Activated T-helper 1 cell treated with anti-CD3 and anti-CD28 coated beads, Interleukin-2, amount 50 U/mL, for 16 hours (primary cell): ENCODE results near the gene DPF3.
"Not testable (repeated sequence)": the region's sequence is repeated elsewhere in the genome, so short reads cannot be mapped to it uniquely, and the experiment has no call there.

Experiments used
- DNase-seq, 2 donors: peaks; one replicate each; pipeline ENCODE4 v3.0.0-alpha.2; 2020; ENCODE audit warnings: low read depth in 1 of 2, low spot score in 1 of 2

The DPF3 gene

GRCh38 chr14:72775923-72776554 is 117.9 kb downstream of the DPF3 start:
- DNase-seq = no peak

GRCh38 chr14:72774894-72775620 is 118.8 kb downstream of the DPF3 start:
- no peak for DNase-seq

DNA sequence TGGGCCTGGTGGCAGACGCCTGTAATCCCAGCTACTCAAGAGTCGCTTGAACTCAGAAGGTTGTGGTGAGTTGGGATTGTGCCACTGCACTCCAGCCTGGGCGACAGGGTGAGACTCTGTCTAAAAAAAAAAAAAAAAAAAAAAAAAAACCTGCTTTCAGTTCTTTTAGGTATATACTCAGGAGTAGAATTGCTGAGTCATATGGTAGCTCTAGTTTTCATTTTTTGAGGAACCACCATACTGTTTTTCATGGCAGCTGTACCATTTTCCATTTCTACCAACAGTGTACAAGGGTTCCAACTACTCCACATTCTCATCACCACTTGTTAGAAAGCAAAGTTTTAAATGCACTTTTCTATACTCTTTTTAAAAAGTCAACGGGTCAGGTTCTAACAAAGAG is 119.8 kb downstream of the DPF3 start:
- no peak for DNase-seq

DNA sequence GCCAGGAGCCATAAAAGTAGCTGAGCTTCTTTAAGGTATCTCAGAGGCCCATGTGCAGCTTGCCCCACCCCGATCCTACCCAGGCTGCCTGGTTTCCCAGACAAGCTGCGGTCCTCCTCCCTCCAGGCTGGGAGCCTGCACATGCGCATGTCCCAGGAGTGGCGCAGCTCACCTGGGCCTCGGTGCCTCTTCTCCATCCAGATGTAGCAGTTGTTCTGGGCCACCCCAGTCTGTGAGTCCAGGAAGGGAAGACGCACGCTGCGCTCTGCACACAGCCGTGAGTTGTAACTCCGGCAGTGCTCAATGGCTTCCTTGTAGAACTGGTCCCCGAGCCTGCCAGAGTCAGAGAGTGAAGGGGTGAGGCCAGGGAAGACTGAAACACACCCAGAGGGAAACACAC is 122.3 kb downstream of the DPF3 start:
- no peak for DNase-seq

DNA sequence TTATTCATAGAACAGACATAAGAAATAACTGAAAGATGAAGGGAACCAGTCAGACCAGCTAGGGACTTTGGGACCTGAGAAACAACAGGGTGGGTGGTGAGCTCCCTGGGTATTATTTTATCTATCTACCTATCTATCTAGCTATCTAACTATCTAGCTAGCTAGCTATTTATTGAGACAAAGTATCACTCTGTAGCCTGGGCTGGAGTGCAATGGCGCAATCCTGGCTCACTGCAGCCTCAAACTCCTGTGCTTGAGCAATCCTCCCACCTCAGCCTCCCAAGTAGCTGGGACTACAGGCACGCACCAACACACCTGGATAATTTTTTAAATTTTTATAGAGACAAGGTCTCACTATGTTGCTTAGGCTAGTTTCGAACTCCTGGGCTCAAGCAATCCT is 127.6 kb downstream of the DPF3 start:
- no peak for DNase-seq

DNA sequence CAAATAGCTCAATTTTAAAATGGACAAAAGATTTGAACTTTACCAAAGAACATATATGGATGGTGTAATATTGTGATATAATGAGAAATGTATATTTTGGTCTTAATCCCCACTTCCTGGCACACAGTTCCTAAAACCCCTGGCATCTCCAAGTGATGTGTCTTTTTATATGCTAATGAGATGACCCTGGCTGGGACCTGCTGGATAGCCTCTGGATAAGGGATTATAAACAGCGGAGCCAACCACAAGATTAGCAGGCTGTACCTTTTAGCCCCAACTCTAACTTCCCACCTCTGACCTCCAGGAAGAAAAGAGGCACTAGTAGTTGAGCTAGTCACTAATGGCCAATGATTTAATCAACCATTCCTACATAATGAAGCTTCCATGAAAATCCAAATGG is 130.0 kb downstream of the DPF3 start:
- no peak for DNase-seq

DNA sequence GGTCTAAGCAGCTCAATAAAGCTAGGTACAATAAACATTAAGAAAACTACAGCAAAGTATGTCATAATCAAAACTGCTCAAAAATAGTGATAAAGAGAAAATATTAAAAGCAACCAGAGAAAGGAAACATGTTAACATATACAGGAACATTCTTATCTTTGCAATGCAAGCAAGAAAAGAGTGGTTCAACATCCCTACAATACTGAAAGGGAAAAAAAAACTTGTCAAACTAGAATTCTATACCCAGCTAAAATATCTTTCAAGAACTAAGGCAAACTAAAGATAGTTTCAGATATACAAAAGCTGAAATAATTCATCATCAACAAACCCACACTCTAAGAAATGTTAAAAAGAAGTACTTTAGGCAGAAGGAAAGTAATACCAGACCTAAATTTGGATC is 134.2 kb downstream of the DPF3 start:
- no peak for DNase-seq

- no peak for DNase-seq
Observed at GRCh38 chr14:72758993-72759392, 134.9 kb downstream of the DPF3 start.

DNA sequence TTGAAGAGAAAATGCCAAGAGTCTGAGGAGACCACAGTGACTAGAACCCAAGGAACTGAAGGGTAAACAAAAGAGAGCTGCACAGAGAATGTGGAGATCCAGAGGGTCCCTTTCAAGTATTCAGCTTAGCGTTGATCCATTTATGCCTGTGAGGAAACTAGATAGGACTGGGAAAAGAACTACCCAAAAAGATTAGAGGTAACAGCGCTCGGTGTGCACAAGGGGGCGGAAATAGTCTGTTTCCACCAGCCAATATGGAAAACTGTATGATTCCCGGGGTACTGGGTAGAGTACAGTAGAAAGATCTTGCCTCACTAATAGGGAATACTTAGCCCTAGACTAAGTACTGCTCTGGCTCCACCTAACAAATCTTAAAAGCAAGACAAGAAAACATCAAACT is 135.5 kb downstream of the DPF3 start:
- DNase-seq = no peak

- DNase-seq = no peak
Observed at GRCh38 chr14:72756967-72757366, 136.9 kb downstream of the DPF3 start.

GRCh38 chr14:72755766-72756165 is 138.1 kb downstream of the DPF3 start:
- DNase-seq = no peak

GRCh38 chr14:72754949-72755348 is 139.0 kb downstream of the DPF3 start:
- no peak for DNase-seq

DNA sequence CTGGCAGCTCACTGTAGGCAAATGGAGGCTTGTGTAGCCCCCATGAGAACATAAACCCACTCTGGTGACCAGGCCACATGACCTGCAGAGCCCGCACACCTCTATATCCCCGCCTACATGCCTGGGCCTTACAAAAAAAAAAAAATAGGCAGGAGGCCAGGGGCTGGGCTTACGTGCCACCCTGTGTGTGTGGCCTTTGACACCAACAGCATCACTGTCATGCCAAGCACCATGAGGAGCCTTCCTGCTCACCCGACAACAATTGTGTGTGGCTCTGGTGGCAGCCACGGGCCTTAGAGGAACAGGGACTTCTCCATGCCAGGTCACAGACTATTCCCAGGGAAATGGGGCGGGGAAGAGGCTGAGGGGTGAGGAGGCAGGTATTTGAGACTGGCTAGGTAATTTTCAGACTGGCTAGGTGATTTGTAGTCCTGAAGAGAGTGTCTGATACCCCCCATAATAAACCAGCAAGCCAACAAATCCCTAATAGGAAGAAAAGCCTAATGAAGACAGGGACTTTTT is 140.0 kb downstream of the DPF3 start:
- DNase-seq = no peak

- no peak for DNase-seq
Observed at GRCh38 chr14:72753044-72753710, 140.7 kb downstream of the DPF3 start.

GRCh38 chr14:72752034-72752412 is 141.9 kb downstream of the DPF3 start:
- no peak for DNase-seq

DNA sequence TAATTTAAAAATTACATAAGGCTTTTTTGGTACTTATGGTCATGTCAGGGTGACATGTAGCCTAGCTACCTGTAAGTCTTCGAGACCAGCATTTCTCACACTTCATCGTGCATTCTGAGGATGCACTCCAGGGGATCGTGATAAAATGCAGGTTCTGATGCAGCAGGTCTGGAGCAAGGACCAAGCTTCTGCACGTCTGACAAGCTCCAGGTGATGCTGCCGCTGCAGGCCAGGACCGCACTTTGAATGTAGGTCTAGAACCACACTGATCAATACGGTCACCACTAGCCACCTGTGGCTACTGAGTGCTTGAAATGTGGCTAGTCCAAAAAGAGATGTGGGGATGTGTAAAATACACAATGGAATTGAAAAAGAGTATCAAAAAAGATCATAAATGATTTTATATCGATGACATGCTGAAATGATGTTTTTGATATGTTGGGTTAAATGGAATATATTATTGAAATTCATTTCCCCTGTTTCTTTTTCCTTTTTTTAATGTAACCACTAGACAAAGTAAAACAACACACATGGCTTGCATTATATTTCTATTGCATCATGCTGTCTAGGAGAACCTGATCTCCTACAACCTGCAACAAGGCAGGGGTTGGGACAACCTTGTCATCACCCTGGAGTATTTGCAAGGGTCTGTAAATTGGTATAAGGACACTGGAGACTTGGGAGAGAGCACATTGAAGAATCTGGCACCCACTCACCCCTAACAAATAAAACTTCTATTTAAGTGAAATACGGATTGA is 142.4 kb downstream of the DPF3 start:
- DNase-seq = no peak

DNA sequence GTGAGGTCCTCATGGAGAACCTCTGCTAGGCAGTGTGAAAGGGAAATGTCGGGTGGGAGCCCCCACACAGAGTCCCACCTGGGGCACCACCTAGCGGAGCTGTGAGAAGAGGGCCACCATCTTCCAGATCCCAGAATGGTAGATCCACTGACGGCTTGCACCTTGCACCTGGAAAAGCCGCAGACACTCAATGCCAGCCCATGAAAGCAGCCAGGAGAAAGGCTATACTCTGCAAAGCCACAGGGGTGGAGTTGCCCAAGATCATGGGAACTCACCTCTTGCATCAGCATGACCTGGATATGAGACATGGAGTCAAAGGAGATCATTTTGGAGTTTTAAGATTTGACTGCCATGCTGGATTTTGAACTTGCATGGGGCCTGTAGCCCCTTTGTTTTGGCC is 145.0 kb downstream of the DPF3 start:
- DNase-seq = not testable (repeated sequence)

DNA sequence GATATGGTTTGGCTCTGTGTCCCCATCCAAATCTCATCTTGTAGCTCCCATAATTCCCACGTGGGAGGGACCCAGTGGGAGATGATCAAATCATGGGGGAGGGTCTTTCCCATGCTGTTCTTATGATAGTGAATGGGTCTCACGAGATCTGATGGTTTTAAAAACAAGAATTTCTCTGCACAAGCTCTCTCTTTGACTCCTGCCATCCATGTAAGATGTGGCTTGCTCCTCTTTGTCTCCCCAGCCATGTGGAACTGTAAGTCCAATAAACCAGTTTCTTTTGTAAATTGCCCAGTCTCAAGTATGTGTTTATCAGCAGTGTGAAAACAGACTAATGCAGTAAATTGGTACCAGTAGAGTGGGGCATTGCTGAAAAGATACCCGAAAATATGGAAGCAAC is 146.2 kb downstream of the DPF3 start:
- no peak for DNase-seq

DNA sequence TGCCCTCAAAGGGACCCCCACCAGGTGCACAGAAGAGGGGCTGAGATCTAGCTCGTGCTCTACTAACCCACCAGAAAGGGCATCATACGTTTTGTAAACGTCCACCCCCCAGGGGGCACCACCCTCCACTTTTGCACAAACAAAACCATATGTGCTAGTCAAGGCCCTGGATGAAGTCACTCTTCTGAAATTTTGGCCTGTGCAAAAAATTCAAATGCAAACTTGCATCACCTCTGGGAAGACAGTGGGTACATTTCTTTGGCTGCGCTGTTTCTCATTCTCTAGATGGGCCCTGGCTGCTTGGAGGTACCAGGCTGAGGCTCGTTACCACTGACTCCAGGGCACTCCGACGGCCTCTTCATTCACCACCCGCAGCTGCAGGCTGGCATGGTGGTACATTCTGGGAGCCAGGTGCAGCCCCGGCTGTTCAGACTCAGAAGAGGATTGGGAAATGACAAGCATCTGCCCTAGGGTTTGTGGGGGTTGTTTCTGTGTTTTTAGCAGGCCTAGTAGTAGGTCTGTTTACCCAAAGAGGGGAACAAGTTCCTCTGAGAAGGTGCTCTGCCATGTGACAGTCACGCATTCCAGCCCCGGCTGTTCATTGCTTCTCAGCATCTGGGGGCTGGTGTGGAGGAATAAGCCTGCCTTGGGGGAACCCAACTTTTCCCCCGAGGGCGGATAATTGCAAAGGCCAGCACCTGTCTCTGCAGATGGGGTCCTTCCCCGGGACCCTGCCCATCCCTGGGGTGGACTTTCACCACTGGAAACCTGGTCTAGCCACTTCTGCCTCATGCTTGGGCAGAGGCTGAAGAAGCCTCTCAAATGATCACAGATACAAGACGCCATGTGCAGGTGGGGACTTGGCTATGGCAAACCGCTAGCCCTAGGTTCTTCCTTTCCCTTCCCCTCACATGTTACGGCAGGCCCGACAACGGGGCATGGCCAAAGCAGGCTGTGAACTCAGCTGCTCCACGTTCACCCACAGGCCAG is 147.6 kb downstream of the DPF3 start:
- no peak for DNase-seq

- no peak for DNase-seq
Observed at GRCh38 chr14:72745546-72745945, 148.4 kb downstream of the DPF3 start.
